NT2/D1 (cell line): ENCODE data around the gene EDC3.
"Not testable (repeated sequence)": the region's sequence is repeated elsewhere in the genome, so short reads cannot be mapped to it uniquely, and the experiment has no call there.

Source experiments
- DNase-seq: peaks from one replicate; pipeline ENCODE4 v3.0.0-alpha.2; 2011; ENCODE audit warnings: low read depth, low spot score
- H3K27me3 ChIP-seq: 2 replicates; pipeline ENCODE4 v1.6.0; 2011; ENCODE audit warnings: mild to moderate bottlenecking; ENCODE audit not compliant: insufficient read length, insufficient read depth
- H3K36me3 ChIP-seq: 2 replicates; pipeline ENCODE4 v1.6.1; 2011; ENCODE audit warnings: mild to moderate bottlenecking, low read length, mixed read lengths; ENCODE audit not compliant: insufficient read depth, insufficient read length
- H3K4me1 ChIP-seq: 2 replicates; pipeline ENCODE4 v1.5.1; 2011; ENCODE audit not compliant: insufficient read depth, insufficient read length
- H3K4me3 ChIP-seq: 2 replicates; pipeline ENCODE4 v1.5.1; 2011; ENCODE audit warnings: low read depth; ENCODE audit not compliant: insufficient read length
- H3K9ac ChIP-seq: 2 replicates; pipeline ENCODE4 v1.6.0; 2011; ENCODE audit warnings: low read depth; ENCODE audit not compliant: insufficient read length
- H3K9me3 ChIP-seq: 2 replicates; pipeline ENCODE4 v1.5.1; 2011; ENCODE audit warnings: mild to moderate bottlenecking, low read length; ENCODE audit not compliant: insufficient read depth
- SUZ12 ChIP-seq: IDR thresholded peaks from 2 replicates; pipeline ENCODE4 v1.6.1; 2011; ENCODE audit not compliant: insufficient read length, insufficient read depth; ENCODE audit errors: extremely low read depth
- YY1 ChIP-seq: IDR thresholded peaks from 2 replicates; pipeline ENCODE4 v1.6.1; 2011; ENCODE audit not compliant: insufficient read length, insufficient read depth
- ZNF274 ChIP-seq: IDR thresholded peaks from 2 replicates; pipeline ENCODE4 v1.6.1; 2011; ENCODE audit warnings: mild to moderate bottlenecking, low read depth, low read length

The EDC3 gene

GRCh38 chr15:74632601-74633000, 63.2 kb downstream of the EDC3 start:
- no peaks in the 10 kb centered on the region for H3K9me3 ChIP-seq
- H3K4me1 ChIP-seq, result no peaks in the 10 kb centered on the region
- no peaks in the 10 kb centered on the region for H3K27me3 ChIP-seq
- no peak for DNase-seq
- no peak overlapping the region for H3K4me3 ChIP-seq
- H3K9ac ChIP-seq, result no peak overlapping the region
- H3K36me3 ChIP-seq, result peaks cover 100% of the 10 kb centered on the region
- TF ChIP-seq ZNF274 (no peak), YY1 (no peak), SUZ12 (no peak)

GRCh38 chr15:74631935-74632560, 63.8 kb downstream of the EDC3 start:
- DNase-seq, result no peak

GRCh38 chr15:74631408-74631807, 64.4 kb downstream of the EDC3 start:
- Histone ChIP-seq H3K9me3 (no peaks in the 10 kb centered on the region), H3K9ac (no peak overlapping the region), H3K4me1 (no peaks in the 10 kb centered on the region), H3K36me3 (peaks cover 100% of the 10 kb centered on the region), H3K27me3 (no peaks in the 10 kb centered on the region), H3K4me3 (no peak overlapping the region)
- no peak for TF ChIP-seq ZNF274
- TF ChIP-seq SUZ12, result no peak
- no peak for TF ChIP-seq YY1
- no peak for DNase-seq

More at GRCh38 chr15:74631935-74632560, 63.8 kb downstream of the EDC3 start:
- TF ChIP-seq ZNF274 (no peak), SUZ12 (no peak), YY1 (no peak)
- Histone ChIP-seq H3K4me3 (no peak overlapping the region), H3K4me1 (no peaks in the 10 kb centered on the region), H3K9ac (peak overlapping the region; percentile 28), H3K27me3 (no peaks in the 10 kb centered on the region), H3K36me3 (peaks cover 100% of the 10 kb centered on the region), H3K9me3 (no peaks in the 10 kb centered on the region)

- H3K4me3 ChIP-seq, result no peak overlapping the region
- H3K9ac ChIP-seq, result no peak overlapping the region
- peaks cover 100% of the 10 kb centered on the region for H3K36me3 ChIP-seq
- TF ChIP-seq YY1 (no peak), ZNF274 (no peak), SUZ12 (no peak)
- H3K9me3 ChIP-seq, result no peaks in the 10 kb centered on the region
- no peak for DNase-seq
- no peaks in the 10 kb centered on the region for H3K4me1 ChIP-seq
- H3K27me3 ChIP-seq, result no peaks in the 10 kb centered on the region
These were observed 64.8 kb downstream of the EDC3 start for GRCh38 chr15:74631087-74631385.

GRCh38 chr15:74630284-74631086, 65.3 kb downstream of the EDC3 start:
- Histone ChIP-seq H3K36me3 (peaks cover 100% of the 10 kb centered on the region), H3K27me3 (no peaks in the 10 kb centered on the region), H3K4me3 (no peak overlapping the region), H3K9ac (no peak overlapping the region), H3K4me1 (no peaks in the 10 kb centered on the region), H3K9me3 (no peaks in the 10 kb centered on the region)
- TF ChIP-seq ZNF274 (no peak), YY1 (no peak), SUZ12 (no peak)
- no peak for DNase-seq

- peaks cover 100% of the 10 kb centered on the region for H3K36me3 ChIP-seq
- not testable (repeated sequence) for H3K4me3 ChIP-seq, H3K4me1 ChIP-seq, H3K9ac ChIP-seq, H3K27me3 ChIP-seq, DNase-seq, H3K9me3 ChIP-seq
These were observed 66.1 kb downstream of the EDC3 start for GRCh38 chr15:74629696-74630095.

GRCh38 chr15:74628949-74629348, 66.9 kb downstream of the EDC3 start:
- no peak for TF ChIP-seq SUZ12
- TF ChIP-seq ZNF274, result no peak
- TF ChIP-seq YY1, result no peak
- H3K4me1 ChIP-seq, result no peaks in the 10 kb centered on the region
- peaks cover 100% of the 10 kb centered on the region for H3K36me3 ChIP-seq
- H3K27me3 ChIP-seq, result no peaks in the 10 kb centered on the region
- H3K9ac ChIP-seq, result no peak overlapping the region
- no peak overlapping the region for H3K4me3 ChIP-seq
- no peaks in the 10 kb centered on the region for H3K9me3 ChIP-seq
- DNase-seq, result no peak

GRCh38 chr15:74628199-74628598, 67.6 kb downstream of the EDC3 start:
- Histone ChIP-seq H3K9ac (no peak overlapping the region), H3K27me3 (no peaks in the 10 kb centered on the region), H3K36me3 (peaks cover 100% of the 10 kb centered on the region), H3K4me1 (peaks cover 3% of the 10 kb centered on the region), H3K9me3 (no peaks in the 10 kb centered on the region), H3K4me3 (no peak overlapping the region)
- no peak for DNase-seq
- TF ChIP-seq ZNF274 (no peak), SUZ12 (no peak), YY1 (no peak)
